ENCODE measurements around the gene CDC45. TPM values are rescaled to one million over a fixed set of nuclear protein-coding genes. Genes with fewer than 3 reads are reported as not detected.

CDC45 gene
- total and polyA plus RNA-seq, 2 of the 13 experiments (the other 11 are each of a cell fraction or from before 2014, with no cell fraction given), result 14.4 to 36.3 TPM

DNA sequence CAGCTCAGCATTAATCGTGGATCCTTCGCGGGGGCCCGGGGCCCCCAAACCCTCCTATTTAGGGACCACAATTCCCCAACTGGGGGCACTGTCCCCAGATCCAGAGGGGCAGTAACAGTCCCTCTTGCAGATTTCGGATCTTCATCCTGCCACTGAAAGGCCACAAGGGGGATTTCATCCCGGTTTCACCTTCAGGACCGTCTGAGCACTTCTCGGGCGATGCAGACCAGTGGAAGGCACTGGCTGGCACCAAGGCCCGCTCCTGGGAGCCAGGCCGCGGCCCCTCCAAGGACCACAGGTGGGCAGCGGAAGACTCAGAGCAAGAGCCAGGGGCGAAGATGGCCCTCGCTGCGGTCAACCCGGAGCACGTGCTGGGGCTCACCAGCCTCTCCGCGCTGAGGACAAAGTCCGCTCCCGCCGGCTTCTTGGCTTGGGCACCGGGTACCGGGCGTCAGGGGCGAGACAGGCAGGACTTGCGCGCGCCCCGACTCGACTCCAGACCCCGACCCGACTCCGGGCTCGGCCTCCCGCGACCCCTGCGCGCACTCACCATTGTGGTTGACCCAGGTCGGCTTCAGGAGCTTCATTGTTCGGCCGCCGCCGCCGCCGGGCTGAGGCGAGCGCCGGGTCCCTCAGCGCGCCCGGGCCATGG, 48.7 kb upstream of the CDC45 start (continued):
- no peak for TF ChIP-seq MBD4 (IDR thresholded peaks at IDR 0.05; ENCODE audit: borderline replicate concordance, low read length)
- TF ChIP-seq ZBTB38 (CRISPR knock-in tag; IDR thresholded peaks at IDR 0.05), result no peak
- TF ChIP-seq EEA1 (CRISPR knock-in tag; IDR thresholded peaks at IDR 0.05; ENCODE audit: borderline replicate concordance), result no peak; the same call in 1 of the 2 replicates
- TF ChIP-seq, protein P1, sequence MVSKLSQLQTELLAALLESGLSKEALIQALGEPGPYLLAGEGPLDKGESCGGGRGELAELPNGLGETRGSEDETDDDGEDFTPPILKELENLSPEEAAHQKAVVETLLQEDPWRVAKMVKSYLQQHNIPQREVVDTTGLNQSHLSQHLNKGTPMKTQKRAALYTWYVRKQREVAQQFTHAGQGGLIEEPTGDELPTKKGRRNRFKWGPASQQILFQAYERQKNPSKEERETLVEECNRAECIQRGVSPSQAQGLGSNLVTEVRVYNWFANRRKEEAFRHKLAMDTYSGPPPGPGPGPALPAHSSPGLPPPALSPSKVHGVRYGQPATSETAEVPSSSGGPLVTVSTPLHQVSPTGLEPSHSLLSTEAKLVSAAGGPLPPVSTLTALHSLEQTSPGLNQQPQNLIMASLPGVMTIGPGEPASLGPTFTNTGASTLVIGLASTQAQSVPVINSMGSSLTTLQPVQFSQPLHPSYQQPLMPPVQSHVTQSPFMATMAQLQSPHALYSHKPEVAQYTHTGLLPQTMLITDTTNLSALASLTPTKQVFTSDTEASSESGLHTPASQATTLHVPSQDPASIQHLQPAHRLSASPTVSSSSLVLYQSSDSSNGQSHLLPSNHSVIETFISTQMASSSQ (IDR thresholded peaks at IDR 0.05; ENCODE audit: low read depth), result no peak
- TF ChIP-seq, protein P1 (CRISPR knock-in tag; IDR thresholded peaks at IDR 0.05; ENCODE audit: borderline replicate concordance), result no peak
- TF ChIP-seq KDM4B (CRISPR knock-in tag; IDR thresholded peaks at IDR 0.05), result no peak
- TF ChIP-seq NBN (conservative IDR thresholded peaks at IDR 0.05), result no peak
- TF ChIP-seq, protein P2, sequence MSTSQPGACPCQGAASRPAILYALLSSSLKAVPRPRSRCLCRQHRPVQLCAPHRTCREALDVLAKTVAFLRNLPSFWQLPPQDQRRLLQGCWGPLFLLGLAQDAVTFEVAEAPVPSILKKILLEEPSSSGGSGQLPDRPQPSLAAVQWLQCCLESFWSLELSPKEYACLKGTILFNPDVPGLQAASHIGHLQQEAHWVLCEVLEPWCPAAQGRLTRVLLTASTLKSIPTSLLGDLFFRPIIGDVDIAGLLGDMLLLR (CRISPR knock-in tag; IDR thresholded peaks at IDR 0.05), result peak; percentile 81; the same call in 1 of the 2 replicates
- TF ChIP-seq, protein P3, sequence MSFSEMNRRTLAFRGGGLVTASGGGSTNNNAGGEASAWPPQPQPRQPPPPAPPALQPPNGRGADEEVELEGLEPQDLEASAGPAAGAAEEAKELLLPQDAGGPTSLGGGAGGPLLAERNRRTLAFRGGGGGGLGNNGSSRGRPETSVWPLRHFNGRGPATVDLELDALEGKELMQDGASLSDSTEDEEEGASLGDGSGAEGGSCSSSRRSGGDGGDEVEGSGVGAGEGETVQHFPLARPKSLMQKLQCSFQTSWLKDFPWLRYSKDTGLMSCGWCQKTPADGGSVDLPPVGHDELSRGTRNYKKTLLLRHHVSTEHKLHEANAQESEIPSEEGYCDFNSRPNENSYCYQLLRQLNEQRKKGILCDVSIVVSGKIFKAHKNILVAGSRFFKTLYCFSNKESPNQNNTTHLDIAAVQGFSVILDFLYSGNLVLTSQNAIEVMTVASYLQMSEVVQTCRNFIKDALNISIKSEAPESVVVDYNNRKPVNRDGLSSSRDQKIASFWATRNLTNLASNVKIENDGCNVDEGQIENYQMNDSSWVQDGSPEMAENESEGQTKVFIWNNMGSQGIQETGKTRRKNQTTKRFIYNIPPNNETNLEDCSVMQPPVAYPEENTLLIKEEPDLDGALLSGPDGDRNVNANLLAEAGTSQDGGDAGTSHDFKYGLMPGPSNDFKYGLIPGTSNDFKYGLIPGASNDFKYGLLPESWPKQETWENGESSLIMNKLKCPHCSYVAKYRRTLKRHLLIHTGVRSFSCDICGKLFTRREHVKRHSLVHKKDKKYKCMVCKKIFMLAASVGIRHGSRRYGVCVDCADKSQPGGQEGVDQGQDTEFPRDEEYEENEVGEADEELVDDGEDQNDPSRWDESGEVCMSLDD (CRISPR knock-in tag; IDR thresholded peaks at IDR 0.05; ENCODE audit: borderline replicate concordance), result no peak
- TF ChIP-seq IRX3 (CRISPR knock-in tag; IDR thresholded peaks at IDR 0.05; ENCODE audit: borderline replicate concordance, low read depth), result no peak
- TF ChIP-seq, protein P4, sequence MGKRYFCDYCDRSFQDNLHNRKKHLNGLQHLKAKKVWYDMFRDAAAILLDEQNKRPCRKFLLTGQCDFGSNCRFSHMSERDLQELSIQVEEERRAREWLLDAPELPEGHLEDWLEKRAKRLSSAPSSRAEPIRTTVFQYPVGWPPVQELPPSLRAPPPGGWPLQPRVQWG (CRISPR knock-in tag; IDR thresholded peaks at IDR 0.05; ENCODE audit: borderline replicate concordance, low read depth), result no peak
- no peak for TF ChIP-seq HDAC6 (IDR thresholded peaks at IDR 0.05; ENCODE audit: low read depth, low read length)
- no peak; the same call in none of the 2 replicates for TF ChIP-seq KMT2A (CRISPR knock-in tag; IDR thresholded peaks at IDR 0.05)
- peak; percentile 55; the same call in 1 of the 2 replicates for TF ChIP-seq ZNF354B (CRISPR knock-in tag; IDR thresholded peaks at IDR 0.05)
- TF ChIP-seq NFKBIZ (CRISPR knock-in tag; IDR thresholded peaks at IDR 0.05), result no peak
- peak; percentile 79 for TF ChIP-seq HNRNPL (IDR thresholded peaks at IDR 0.05; ENCODE audit: low read depth, low read length)
- TF ChIP-seq, protein P5, sequence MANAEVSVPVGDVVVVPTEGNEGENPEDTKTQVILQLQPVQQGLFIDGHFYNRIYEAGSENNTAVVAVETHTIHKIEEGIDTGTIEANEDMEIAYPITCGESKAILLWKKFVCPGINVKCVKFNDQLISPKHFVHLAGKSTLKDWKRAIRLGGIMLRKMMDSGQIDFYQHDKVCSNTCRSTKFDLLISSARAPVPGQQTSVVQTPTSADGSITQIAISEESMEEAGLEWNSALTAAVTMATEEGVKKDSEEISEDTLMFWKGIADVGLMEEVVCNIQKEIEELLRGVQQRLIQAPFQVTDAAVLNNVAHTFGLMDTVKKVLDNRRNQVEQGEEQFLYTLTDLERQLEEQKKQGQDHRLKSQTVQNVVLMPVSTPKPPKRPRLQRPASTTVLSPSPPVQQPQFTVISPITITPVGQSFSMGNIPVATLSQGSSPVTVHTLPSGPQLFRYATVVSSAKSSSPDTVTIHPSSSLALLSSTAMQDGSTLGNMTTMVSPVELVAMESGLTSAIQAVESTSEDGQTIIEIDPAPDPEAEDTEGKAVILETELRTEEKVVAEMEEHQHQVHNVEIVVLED (CRISPR knock-in tag; IDR thresholded peaks at IDR 0.05; ENCODE audit: borderline replicate concordance), result no peak
- no peak for TF ChIP-seq ZNF282 (IDR thresholded peaks at IDR 0.05; ENCODE audit: partially characterized antibody)

Measured in HepG2 (cell line).